Upper lobe of right lung (tissue), 1 donor: ENCODE data around the gene INCA1. TPM values are rescaled to one million over a fixed set of nuclear protein-coding genes. Genes with fewer than 3 reads are reported as not detected.

Source experiments
- ATAC-seq: fragments of 200-7000 bp; cut with Tn5 transposase; one replicate; pipeline ENCODE4 v1.9.1; 2020; ENCODE audit warnings: mild to moderate bottlenecking, moderate library complexity
- DNase-seq: peaks from one replicate; pipeline ENCODE4 v3.0.0-alpha.2; 2020
- H3K27ac ChIP-seq: fragments of 200-600 bp; one replicate; pipeline ENCODE4 v1.8.0; 2022
- H3K27me3 ChIP-seq: fragments of 200-600 bp; one replicate; pipeline ENCODE4 v1.8.0; 2022; ENCODE audit warnings: mild to moderate bottlenecking
- H3K36me3 ChIP-seq: fragments of 200-600 bp; one replicate; pipeline ENCODE4 v1.8.0; 2022
- H3K4me1 ChIP-seq: fragments of 200-600 bp; one replicate; pipeline ENCODE4 v1.8.0; 2022
- H3K4me3 ChIP-seq: fragments of 200-600 bp; one replicate; pipeline ENCODE4 v1.8.0; 2022; ENCODE audit warnings: mild to moderate bottlenecking
- H3K9me3 ChIP-seq: fragments of 200-600 bp; one replicate; pipeline ENCODE4 v1.8.0; 2022
- CTCF ChIP-seq: fragments of 200-600 bp; IDR thresholded peaks from one replicate; pipeline ENCODE4 v1.8.0; 2022; ENCODE audit warnings: antibody characterized with exemption
- intact Hi-C: fragments of 100-400 bp; cut with DNase I; formaldehyde crosslinking; loops from one replicate; pipeline ENCODE4 v1.11.0; 2022
- total RNA-seq: library from RNA; stranded (reverse); fragmentation: NEBNext Ultra II Directional; extraction: Animal tissue kit (Norgen Biotek cat#: 25700); gene quantifications from one replicate; pipeline ENCODE4 v1.2.1, GENCODE V29; 2021
- donor health status: DM: no; HTN: yes; CAD: no; lungs with severe emphysema.

Gene INCA1
- total RNA-seq, 1 donor from 2014 or later: 4.5 TPM

- no peak for TF ChIP-seq CTCF
- H3K9me3 ChIP-seq: no peaks in the 10 kb centered on the region
- no peaks in the 10 kb centered on the region for H3K27me3 ChIP-seq
- H3K4me1 ChIP-seq: peaks cover 46% of the 10 kb centered on the region
- peak; percentile 94 for DNase-seq
- intact Hi-C loops: no loop called here
- peaks cover 27% of the 10 kb centered on the region for H3K36me3 ChIP-seq
- H3K4me3 ChIP-seq: peak overlapping the region; percentile 99
- peak overlapping the region; percentile 97 for H3K27ac ChIP-seq
- ATAC-seq: peak; percentile 80
These were observed 48.4 kb downstream of the INCA1 start for GRCh38 chr17:4948931-4949320.

GRCh38 chr17:4948166-4948930 is 49.0 kb downstream of the INCA1 start, which contains the start of gene PFN1:
Gene PFN1, minus strand, starts transcription at chr17:4948530. Its CDS starts 136 bp downstream, at chr17:4948394.
- intact Hi-C loops: no loop called here
- DNase-seq (peak; percentile 95), ATAC-seq (peak; percentile 80)
- H3K27ac ChIP-seq: peak within 1 kb of the TSS; percentile 97
- H3K4me1 ChIP-seq: peaks cover 46% of the 10 kb centered on the region
- H3K4me3 ChIP-seq: peak within 1 kb of the TSS; percentile 99
- H3K9me3 ChIP-seq: no peaks in the 10 kb centered on the region
- no peaks in the 10 kb centered on the region for H3K27me3 ChIP-seq
- H3K36me3 ChIP-seq: peaks cover 33% of the 10 kb centered on the region
- no peak for TF ChIP-seq CTCF

GRCh38 chr17:4947411-4948165 is 49.7 kb downstream of the INCA1 start:
- ATAC-seq (peak; percentile 52), DNase-seq (peak; percentile 88)
- TF ChIP-seq CTCF: no peak
- Histone ChIP-seq H3K27ac (peak overlapping the region; percentile 97), H3K4me3 (peak overlapping the region; percentile 99), H3K4me1 (peaks cover 54% of the 10 kb centered on the region), H3K36me3 (peaks cover 41% of the 10 kb centered on the region), H3K27me3 (no peaks in the 10 kb centered on the region), H3K9me3 (no peaks in the 10 kb centered on the region)
- intact Hi-C loops: no loop called here

GRCh38 chr17:4947010-4947410 is 50.3 kb downstream of the INCA1 start:
- DNase-seq: no peak
- peaks cover 47% of the 10 kb centered on the region for H3K36me3 ChIP-seq
- H3K4me1 ChIP-seq: peaks cover 58% of the 10 kb centered on the region
- TF ChIP-seq CTCF: no peak
- no peaks in the 10 kb centered on the region for H3K9me3 ChIP-seq
- no peak for ATAC-seq
- no peaks in the 10 kb centered on the region for H3K27me3 ChIP-seq
- intact Hi-C loops: no loop called here
- H3K27ac ChIP-seq: peak overlapping the region; percentile 97
- peak overlapping the region; percentile 99 for H3K4me3 ChIP-seq

- DNase-seq (no peak), ATAC-seq (no peak)
- peaks cover 49% of the 10 kb centered on the region for H3K36me3 ChIP-seq
- no peaks in the 10 kb centered on the region for H3K27me3 ChIP-seq
- H3K27ac ChIP-seq: peak overlapping the region; percentile 97
- no peak for TF ChIP-seq CTCF
- peak overlapping the region; percentile 99 for H3K4me3 ChIP-seq
- intact Hi-C loops: no loop called here
- H3K9me3 ChIP-seq: no peaks in the 10 kb centered on the region
- peaks cover 64% of the 10 kb centered on the region for H3K4me1 ChIP-seq
These were observed 50.9 kb downstream of the INCA1 start for GRCh38 chr17:4946312-4946976.
